Superior temporal gyrus (tissue), 1 donor: ENCODE measurements around the gene CTNNBIP1.
"Not testable (repeated sequence)": the region's sequence is repeated elsewhere in the genome, so short reads cannot be mapped to it uniquely, and the experiment has no call there.

Source experiments
- DNase-seq: peaks from one replicate; pipeline ENCODE4 v3.0.0-alpha.2; 2016; ENCODE audit errors: extremely low spot score

CTNNBIP1 gene

GRCh38 chr1:9910076-9910422, at the start of gene CTNNBIP1:
TSS of gene CTNNBIP1 (minus strand) at chr1:9910269. CDS start at chr1:9872064, 38,205 bp downstream.
- no peak for DNase-seq

GRCh38 chr1:9957726-9958125, 47.7 kb upstream of the CTNNBIP1 start:
- DNase-seq = no peak

GRCh38 chr1:9946315-9946714, 36.2 kb upstream of the CTNNBIP1 start:
- DNase-seq = no peak

- peak; percentile 94 for DNase-seq
Observed at GRCh38 chr1:9942939-9943788, 33.1 kb upstream of the CTNNBIP1 start, which contains the start of the genes LZIC and NMNAT1. TSS of gene LZIC (minus strand) at chr1:9943391. CDS start at chr1:9936619, 6,772 bp downstream. TSS of gene NMNAT1 (plus strand) at chr1:9943475. CDS start at chr1:9972074, 28,599 bp downstream.

GRCh38 chr1:9942399-9942938, 32.4 kb upstream of the CTNNBIP1 start:
- DNase-seq = peak; percentile 73

GRCh38 chr1:9929431-9930385, 19.6 kb upstream of the CTNNBIP1 start:
- DNase-seq = peak; percentile 87

GRCh38 chr1:9927259-9927658, 17.2 kb upstream of the CTNNBIP1 start:
- DNase-seq = no peak

GRCh38 chr1:9922342-9922741, 12.3 kb upstream of the CTNNBIP1 start:
- DNase-seq = no peak

GRCh38 chr1:9920606-9921005, 10.5 kb upstream of the CTNNBIP1 start:
- DNase-seq = no peak

GRCh38 chr1:9917901-9918300, 7.8 kb upstream of the CTNNBIP1 start:
- DNase-seq = no peak

- not testable (repeated sequence) for DNase-seq
Observed at GRCh38 chr1:9917495-9917894, 7.4 kb upstream of the CTNNBIP1 start.

- no peak for DNase-seq
Observed at GRCh38 chr1:9916452-9916851, 6.4 kb upstream of the CTNNBIP1 start.

GRCh38 chr1:9914610-9914937, 4.5 kb upstream of the CTNNBIP1 start:
- no peak for DNase-seq

- DNase-seq = no peak
Observed at GRCh38 chr1:9912264-9912936, 2.3 kb upstream of the CTNNBIP1 start.

- DNase-seq = peak; percentile 98
Observed at GRCh38 chr1:9910423-9911178, 532 bp upstream of the CTNNBIP1 start.

GRCh38 chr1:9909234-9910046, 629 bp downstream of the CTNNBIP1 start:
- DNase-seq = no peak

- no peak for DNase-seq
Observed at GRCh38 chr1:9908871-9909233, 1.2 kb downstream of the CTNNBIP1 start.

GRCh38 chr1:9907441-9907840, 2.6 kb downstream of the CTNNBIP1 start:
- no peak for DNase-seq

- no peak for DNase-seq
Observed at GRCh38 chr1:9906466-9906865, 3.6 kb downstream of the CTNNBIP1 start.

GRCh38 chr1:9905010-9905409, 5.1 kb downstream of the CTNNBIP1 start:
- no peak for DNase-seq
